Bronchial epithelial cell (primary cell): ENCODE results near the gene CA6. TPM values are rescaled to one million over a fixed set of nuclear protein-coding genes. Genes with fewer than 3 reads are reported as not detected.
"Not testable (repeated sequence)": the region's sequence is repeated elsewhere in the genome, so short reads cannot be mapped to it uniquely, and the experiment has no call there.

ENCODE experiments used
- DNase-seq: peaks from one replicate; pipeline ENCODE4 v3.0.0-alpha.2; 2010; ENCODE audit warnings: low read depth
- FAIRE-seq: peaks from 2 replicates; lab custom pipeline; 2011; peaks lifted over from hg19 to GRCh38; lab: Jason Lieb, UNC
- H3K27me3 ChIP-seq: 2 replicates; pipeline ENCODE4 v1.5.1; 2011; ENCODE audit warnings: low read length; ENCODE audit not compliant: control insufficient read depth, insufficient read depth
- H3K36me3 ChIP-seq: 2 replicates; pipeline ENCODE4 v1.5.1; 2011; ENCODE audit warnings: low read length; ENCODE audit not compliant: control insufficient read depth, insufficient read depth
- H3K4me3 ChIP-seq: 2 replicates; pipeline ENCODE4 v1.5.1; 2011; ENCODE audit warnings: mild to moderate bottlenecking, low read depth, low read length, control low read depth
- total RNA-seq: library from RNA; depleted of rRNA; stranded (reverse); fragments of >200 nt; gene quantifications from 2 replicates; pipeline ENCODE4 v1.2.1, GENCODE V29; 2014
- TF ChIP-seq, protein P1 (sequence below): IDR thresholded peaks from 2 replicates; pipeline ENCODE4 v1.5.1; 2011; ENCODE audit warnings: mild to moderate bottlenecking, moderate library complexity, low read length, control low read depth, inconsistent platforms; ENCODE audit not compliant: insufficient read depth, severe bottlenecking

The CA6 gene
- total RNA-seq, 1 donor from 2014 or later = not detected

DNA sequence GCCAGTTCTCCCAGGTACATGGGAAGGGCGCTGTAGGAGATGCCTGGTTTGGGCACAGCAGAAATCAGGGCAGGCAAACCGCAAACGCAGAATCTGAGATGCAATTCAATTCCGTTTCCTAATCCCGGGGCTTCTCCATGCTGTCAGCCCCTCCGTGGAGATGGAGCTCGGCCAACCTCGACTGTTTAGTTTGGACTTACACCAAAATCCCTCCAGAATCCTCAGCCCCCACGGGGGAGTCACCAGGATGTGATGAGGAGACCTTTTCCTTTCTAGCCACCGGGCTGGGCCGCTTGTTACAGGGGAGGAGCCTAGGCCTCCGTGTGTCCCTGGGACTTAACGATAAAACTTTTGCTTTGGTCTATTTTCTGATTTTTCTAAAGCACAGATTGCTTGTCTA is 72.7 kb downstream of the CA6 start:
- Histone ChIP-seq H3K27me3 (peaks cover 1% of the 10 kb centered on the region), H3K4me3 (no peak overlapping the region), H3K36me3 (no peaks in the 10 kb centered on the region)
- TF ChIP-seq, protein P1, sequence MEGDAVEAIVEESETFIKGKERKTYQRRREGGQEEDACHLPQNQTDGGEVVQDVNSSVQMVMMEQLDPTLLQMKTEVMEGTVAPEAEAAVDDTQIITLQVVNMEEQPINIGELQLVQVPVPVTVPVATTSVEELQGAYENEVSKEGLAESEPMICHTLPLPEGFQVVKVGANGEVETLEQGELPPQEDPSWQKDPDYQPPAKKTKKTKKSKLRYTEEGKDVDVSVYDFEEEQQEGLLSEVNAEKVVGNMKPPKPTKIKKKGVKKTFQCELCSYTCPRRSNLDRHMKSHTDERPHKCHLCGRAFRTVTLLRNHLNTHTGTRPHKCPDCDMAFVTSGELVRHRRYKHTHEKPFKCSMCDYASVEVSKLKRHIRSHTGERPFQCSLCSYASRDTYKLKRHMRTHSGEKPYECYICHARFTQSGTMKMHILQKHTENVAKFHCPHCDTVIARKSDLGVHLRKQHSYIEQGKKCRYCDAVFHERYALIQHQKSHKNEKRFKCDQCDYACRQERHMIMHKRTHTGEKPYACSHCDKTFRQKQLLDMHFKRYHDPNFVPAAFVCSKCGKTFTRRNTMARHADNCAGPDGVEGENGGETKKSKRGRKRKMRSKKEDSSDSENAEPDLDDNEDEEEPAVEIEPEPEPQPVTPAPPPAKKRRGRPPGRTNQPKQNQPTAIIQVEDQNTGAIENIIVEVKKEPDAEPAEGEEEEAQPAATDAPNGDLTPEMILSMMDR = no peak
- DNase-seq = no peak
- no peak for FAIRE-seq

DNA sequence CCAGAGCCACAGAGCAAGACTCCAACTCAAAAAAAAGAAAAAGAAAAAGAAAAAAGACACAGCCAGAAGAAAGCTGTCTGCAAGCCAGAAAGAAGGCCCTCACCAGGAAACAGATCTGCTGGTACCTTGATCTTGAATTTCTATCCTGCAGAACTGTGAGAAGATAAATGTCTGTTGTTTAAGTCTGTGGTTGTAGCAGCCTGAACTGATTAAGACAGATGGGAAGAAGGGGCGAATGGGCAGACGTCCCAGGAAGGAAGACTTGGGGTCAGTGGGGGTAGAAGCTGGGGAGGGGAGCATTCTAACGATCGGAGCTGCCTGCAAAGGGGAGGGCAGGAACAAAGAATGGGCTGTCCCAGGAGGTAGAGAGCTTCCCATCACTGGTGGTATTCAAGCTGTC is 74.2 kb downstream of the CA6 start:
- Histone ChIP-seq H3K36me3 (no peaks in the 10 kb centered on the region), H3K4me3 (no peak overlapping the region), H3K27me3 (peaks cover 1% of the 10 kb centered on the region)
- FAIRE-seq (no peak), DNase-seq (no peak)
- TF ChIP-seq, protein P1 = no peak

DNA sequence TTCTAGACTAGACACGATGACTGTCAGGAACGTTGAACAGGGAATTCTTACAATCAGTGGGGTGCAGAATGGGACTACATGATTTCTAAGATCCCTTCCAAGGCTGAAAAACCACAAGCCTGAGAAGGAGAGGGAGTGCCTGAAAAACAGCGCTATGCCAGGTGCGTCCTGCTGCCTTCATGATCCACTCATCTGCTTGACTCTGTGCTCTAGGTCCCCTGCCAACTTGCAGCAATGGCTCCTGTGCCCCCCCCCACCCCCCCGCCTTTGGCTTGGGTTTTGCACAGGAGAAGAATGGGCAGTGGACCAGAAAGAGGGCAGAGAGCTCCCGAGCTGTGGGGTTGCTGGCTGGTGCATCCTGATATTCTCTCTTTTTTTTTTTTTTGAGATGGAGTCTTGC is 74.6 kb downstream of the CA6 start:
- TF ChIP-seq, protein P1 = no peak
- Histone ChIP-seq H3K36me3 (no peaks in the 10 kb centered on the region), H3K27me3 (peaks cover 1% of the 10 kb centered on the region), H3K4me3 (no peak overlapping the region)
- FAIRE-seq (no peak), DNase-seq (no peak)

DNA sequence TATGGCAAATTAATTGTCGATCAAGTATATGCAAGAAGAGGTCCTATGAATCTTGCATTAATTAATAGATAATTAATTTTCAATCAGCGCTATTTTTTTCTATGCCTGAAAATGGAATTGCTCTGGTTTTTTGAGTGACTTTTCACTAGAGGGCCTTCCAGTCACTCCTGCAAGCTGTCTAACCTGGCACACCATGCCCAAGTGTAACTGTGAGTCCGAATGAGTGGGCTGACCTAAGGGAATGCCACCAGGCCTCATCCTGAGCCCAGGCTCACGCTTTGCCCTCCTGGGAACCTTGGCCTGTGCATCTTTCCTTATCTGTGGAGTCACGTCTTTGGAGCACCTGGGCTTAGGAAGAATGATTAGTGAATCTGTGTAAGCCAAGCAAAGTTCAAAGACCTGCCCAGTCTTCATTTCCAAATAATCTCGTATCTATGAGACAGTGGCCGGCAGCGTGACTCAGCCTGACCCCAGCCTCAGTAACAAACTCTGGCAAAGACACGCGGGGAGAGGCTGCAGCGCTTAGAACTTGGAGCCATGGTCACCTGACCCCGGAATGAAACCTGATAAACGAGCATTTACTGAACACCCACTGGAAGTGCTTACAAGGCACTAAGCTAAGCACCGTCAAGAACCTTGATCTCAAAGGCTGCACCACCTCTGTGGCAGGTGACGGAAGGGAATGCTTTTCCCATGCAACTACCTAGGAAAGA is 76.5 kb downstream of the CA6 start:
- H3K27me3 ChIP-seq, H3K4me3 ChIP-seq, DNase-seq, H3K36me3 ChIP-seq: not testable (repeated sequence)
- FAIRE-seq = peak; percentile 100

DNA sequence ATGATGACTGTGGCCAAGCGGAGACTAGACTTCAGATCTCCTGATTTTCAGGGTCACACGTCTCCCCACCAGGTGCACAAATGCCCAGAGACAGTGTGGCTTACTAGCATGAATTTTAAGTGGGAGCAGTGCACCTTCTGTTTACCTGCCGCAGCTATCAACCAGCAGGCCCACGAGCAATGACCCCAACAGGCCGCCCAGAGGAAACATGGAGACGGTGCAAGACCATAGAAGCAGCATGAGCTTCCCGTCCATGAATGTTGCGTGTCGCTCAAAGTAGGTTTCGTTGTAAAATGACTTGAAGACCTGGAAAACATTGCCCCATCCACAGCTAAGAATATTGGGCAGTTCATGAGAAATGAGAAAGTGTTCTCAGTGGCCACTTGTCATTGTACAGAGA is 77.1 kb downstream of the CA6 start:
- Histone ChIP-seq H3K4me3 (no peak overlapping the region), H3K27me3 (peaks cover 1% of the 10 kb centered on the region), H3K36me3 (no peaks in the 10 kb centered on the region)
- DNase-seq (no peak), FAIRE-seq (no peak)
- TF ChIP-seq, protein P1 = no peak

Other genes starting within 250 kb of the CA6 start
- 19.2 and 22.7 TPM in 2 replicates for gene RERE, start 128.2 kb upstream of the CA6 start, total RNA-seq
- gene ENO1, start 67.2 kb upstream of the CA6 start, total RNA-seq = 981 and 1,539 TPM in 2 replicates
- not detected in 2 replicates for gene SLC2A7, start 80.6 kb downstream of the CA6 start, total RNA-seq
- under 0.01 and 0.26 TPM in 2 replicates for gene SLC2A5, start 123.8 kb downstream of the CA6 start, total RNA-seq
- 44.0 and 69.6 TPM in 2 replicates for gene GPR157, start 183.2 kb downstream of the CA6 start, total RNA-seq